Astrocyte (in vitro differentiated cells and primary cell): Measurements from ENCODE around the gene FOXA2. TPM values are rescaled to one million over a fixed set of nuclear protein-coding genes. Genes with fewer than 3 reads are reported as not detected.

Source experiments
- DNase-seq: peaks from one replicate; pipeline ENCODE4 v3.0.0-alpha.2; 2010; ENCODE audit warnings: low read depth
- FAIRE-seq: peaks from 2 replicates; lab custom pipeline; 2011; peaks lifted over from hg19 to GRCh38; lab: Jason Lieb, UNC
- H2AFZ ChIP-seq: 2 replicates; pipeline ENCODE4 v1.6.0; 2012; ENCODE audit warnings: low read depth, low read length, inconsistent platforms
- H3K27ac ChIP-seq: 2 replicates; pipeline ENCODE4 v1.5.1; 2011; ENCODE audit warnings: low read depth, low read length, inconsistent platforms
- H3K27me3 ChIP-seq: 2 replicates; pipeline ENCODE4 v1.6.0; 2011; ENCODE audit warnings: low read length, inconsistent platforms; ENCODE audit not compliant: insufficient read depth
- H3K36me3 ChIP-seq: 2 replicates; pipeline ENCODE4 v1.5.1; 2011; ENCODE audit warnings: low read length, inconsistent platforms; ENCODE audit not compliant: insufficient read depth
- H3K4me1 ChIP-seq: 2 replicates; pipeline ENCODE4 v1.5.1; 2011; ENCODE audit warnings: low read length, inconsistent platforms; ENCODE audit not compliant: insufficient read depth
- H3K4me2 ChIP-seq: 2 replicates; pipeline ENCODE4 v1.6.0; 2012; ENCODE audit warnings: low read length, inconsistent platforms
- H3K4me3 ChIP-seq: 2 replicates; pipeline ENCODE4 v1.5.1; 2011; ENCODE audit warnings: low read depth, mild to moderate bottlenecking, low read length, inconsistent platforms; ENCODE audit not compliant: insufficient read depth
- H3K79me2 ChIP-seq: 2 replicates; pipeline ENCODE4 v1.6.0; 2012; ENCODE audit warnings: mild to moderate bottlenecking, low read length, inconsistent platforms; ENCODE audit not compliant: insufficient read depth
- H3K9ac ChIP-seq: 2 replicates; pipeline ENCODE4 v1.6.0; 2012; ENCODE audit warnings: mild to moderate bottlenecking, low read length, inconsistent platforms
- H3K9me3 ChIP-seq: 2 replicates; pipeline ENCODE4 v1.5.1; 2012; ENCODE audit warnings: low read depth, mild to moderate bottlenecking, low read length, inconsistent platforms; ENCODE audit not compliant: insufficient read depth
- H4K20me1 ChIP-seq: 2 replicates; pipeline ENCODE4 v1.6.0; 2012; ENCODE audit warnings: low read length, inconsistent platforms; ENCODE audit not compliant: insufficient read depth
- H3K27ac Mint-ChIP-seq: one replicate; pipeline ENCODE4 v1.8.0; 2021; ENCODE audit warnings: mild to moderate bottlenecking, mixed read lengths; ENCODE audit not compliant: unreplicated experiment
- H3K27me3 Mint-ChIP-seq: one replicate; pipeline ENCODE4 v1.8.0; 2021; ENCODE audit warnings: low read depth, mixed read lengths; ENCODE audit not compliant: unreplicated experiment
- H3K36me3 Mint-ChIP-seq: one replicate; pipeline ENCODE4 v1.8.0; 2021; ENCODE audit warnings: low read depth, mixed read lengths; ENCODE audit not compliant: unreplicated experiment
- H3K4me1 Mint-ChIP-seq: one replicate; pipeline ENCODE4 v1.8.0; 2021; ENCODE audit warnings: low read depth, mixed read lengths; ENCODE audit not compliant: unreplicated experiment
- H3K4me3 Mint-ChIP-seq: one replicate; pipeline ENCODE4 v1.8.0; 2021; ENCODE audit warnings: mild to moderate bottlenecking, moderate library complexity, mixed read lengths; ENCODE audit not compliant: unreplicated experiment
- H3K9me3 Mint-ChIP-seq: one replicate; pipeline ENCODE4 v1.8.0; 2021; ENCODE audit warnings: mild to moderate bottlenecking, mixed read lengths; ENCODE audit not compliant: unreplicated experiment
- EZH2 ChIP-seq: IDR thresholded peaks from 2 replicates; pipeline ENCODE4 v1.6.1; 2012; ENCODE audit warnings: mild to moderate bottlenecking, low read length, inconsistent platforms; ENCODE audit not compliant: insufficient read depth
- total RNA-seq: library from RNA; stranded (reverse); gene quantifications from 2 replicates; pipeline ENCODE4 v1.2.1, GENCODE V29; 2021
- TF ChIP-seq, protein P1 (sequence below): IDR thresholded peaks from 2 replicates; pipeline ENCODE4 v1.5.1; 2011; ENCODE audit warnings: low read depth, mild to moderate bottlenecking, inconsistent platforms, low read length, moderate library complexity; ENCODE audit not compliant: insufficient read depth

Gene FOXA2
- total RNA-seq, 1 donor from 2014 or later, result not detected

DNA sequence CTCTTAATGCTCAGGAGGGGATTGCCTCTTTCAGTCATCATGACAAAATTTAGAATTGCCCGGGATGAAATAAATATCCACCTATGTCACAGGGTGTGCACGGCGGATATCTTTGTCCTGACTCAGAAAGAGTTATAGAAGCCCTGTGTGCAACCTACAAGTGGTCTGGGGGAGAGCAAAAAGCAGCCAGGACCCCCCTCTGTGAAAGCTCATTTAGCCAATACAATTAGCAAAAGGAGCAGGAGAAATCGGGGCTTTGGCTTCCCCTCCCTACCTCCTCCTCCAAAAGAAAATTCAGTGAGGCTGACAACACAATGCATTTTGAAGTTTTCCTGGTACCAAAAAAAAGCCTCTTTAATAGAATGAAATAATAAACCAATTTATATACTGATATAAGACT is 21.8 kb downstream of the FOXA2 start:
- Mint-ChIP-seq H3K4me3 (no peak overlapping the region), H3K27me3 (peaks cover 98% of the 10 kb centered on the region), H3K36me3 (no peaks in the 10 kb centered on the region), H3K27ac (no peak overlapping the region), H3K4me1 (no peaks in the 10 kb centered on the region), H3K9me3 (peaks cover 8% of the 10 kb centered on the region)
- FAIRE-seq (no peak), DNase-seq (no peak)
- H3K9ac ChIP-seq, result no peak overlapping the region
- TF ChIP-seq, protein P1, sequence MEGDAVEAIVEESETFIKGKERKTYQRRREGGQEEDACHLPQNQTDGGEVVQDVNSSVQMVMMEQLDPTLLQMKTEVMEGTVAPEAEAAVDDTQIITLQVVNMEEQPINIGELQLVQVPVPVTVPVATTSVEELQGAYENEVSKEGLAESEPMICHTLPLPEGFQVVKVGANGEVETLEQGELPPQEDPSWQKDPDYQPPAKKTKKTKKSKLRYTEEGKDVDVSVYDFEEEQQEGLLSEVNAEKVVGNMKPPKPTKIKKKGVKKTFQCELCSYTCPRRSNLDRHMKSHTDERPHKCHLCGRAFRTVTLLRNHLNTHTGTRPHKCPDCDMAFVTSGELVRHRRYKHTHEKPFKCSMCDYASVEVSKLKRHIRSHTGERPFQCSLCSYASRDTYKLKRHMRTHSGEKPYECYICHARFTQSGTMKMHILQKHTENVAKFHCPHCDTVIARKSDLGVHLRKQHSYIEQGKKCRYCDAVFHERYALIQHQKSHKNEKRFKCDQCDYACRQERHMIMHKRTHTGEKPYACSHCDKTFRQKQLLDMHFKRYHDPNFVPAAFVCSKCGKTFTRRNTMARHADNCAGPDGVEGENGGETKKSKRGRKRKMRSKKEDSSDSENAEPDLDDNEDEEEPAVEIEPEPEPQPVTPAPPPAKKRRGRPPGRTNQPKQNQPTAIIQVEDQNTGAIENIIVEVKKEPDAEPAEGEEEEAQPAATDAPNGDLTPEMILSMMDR, result no peak
- TF ChIP-seq EZH2, result no peak
- no peaks in the 10 kb centered on the region for H4K20me1 ChIP-seq
- H2AFZ ChIP-seq, result no peak overlapping the region
- no peaks in the 10 kb centered on the region for H3K4me1 ChIP-seq
- H3K9me3 ChIP-seq, result no peaks in the 10 kb centered on the region
- H3K4me3 ChIP-seq, result no peak overlapping the region
- no peak overlapping the region for H3K4me2 ChIP-seq
- H3K27me3 ChIP-seq, result peaks cover 31% of the 10 kb centered on the region
- H3K27ac ChIP-seq, result no peak overlapping the region
- no peaks in the 10 kb centered on the region for H3K79me2 ChIP-seq
- H3K36me3 ChIP-seq, result no peaks in the 10 kb centered on the region

DNA sequence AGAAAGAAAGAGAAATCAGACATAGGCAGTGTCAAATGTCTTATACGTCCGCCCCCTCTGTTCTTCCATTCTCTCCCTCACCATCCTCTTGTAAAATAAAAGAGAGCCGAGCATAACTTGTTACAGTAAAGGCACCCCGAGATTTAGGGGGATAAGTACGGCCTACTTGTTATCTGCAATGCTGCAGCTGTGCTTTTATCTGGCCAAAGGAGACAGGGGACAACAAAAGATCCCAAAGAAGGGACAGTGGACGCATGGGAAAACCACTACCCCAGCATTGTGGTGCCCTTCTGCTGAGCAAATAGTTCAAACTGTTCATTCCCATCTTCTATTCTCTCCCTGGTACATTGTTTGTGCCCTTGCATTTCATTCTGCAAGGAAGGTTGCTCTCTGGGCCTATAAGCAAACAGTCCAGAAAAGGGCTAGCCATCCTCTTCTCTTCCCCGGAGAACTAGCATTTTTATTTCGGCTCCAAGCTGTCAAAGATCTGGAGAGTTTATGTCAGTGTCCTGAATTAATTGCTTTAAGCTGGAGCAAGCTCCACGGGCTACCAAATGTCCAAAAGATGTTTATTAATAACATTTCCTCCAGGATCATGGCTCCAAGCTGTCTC is 22.3 kb downstream of the FOXA2 start:
- no peaks in the 10 kb centered on the region for H3K36me3 Mint-ChIP-seq
- TF ChIP-seq EZH2, result no peak
- TF ChIP-seq, protein P1, result no peak
- Histone ChIP-seq H3K9ac (no peak overlapping the region), H3K4me2 (no peak overlapping the region), H4K20me1 (no peaks in the 10 kb centered on the region), H3K4me1 (no peaks in the 10 kb centered on the region), H3K4me3 (no peak overlapping the region), H3K36me3 (no peaks in the 10 kb centered on the region), H3K79me2 (no peaks in the 10 kb centered on the region), H3K9me3 (no peaks in the 10 kb centered on the region), H3K27me3 (peaks cover 27% of the 10 kb centered on the region), H3K27ac (no peak overlapping the region), H2AFZ (no peak overlapping the region)
- H3K27ac Mint-ChIP-seq, result no peak overlapping the region
- no peaks in the 10 kb centered on the region for H3K4me1 Mint-ChIP-seq
- H3K4me3 Mint-ChIP-seq, result no peak overlapping the region
- peaks cover 8% of the 10 kb centered on the region for H3K9me3 Mint-ChIP-seq
- peaks cover 98% of the 10 kb centered on the region for H3K27me3 Mint-ChIP-seq
- FAIRE-seq (no peak), DNase-seq (no peak)

DNA sequence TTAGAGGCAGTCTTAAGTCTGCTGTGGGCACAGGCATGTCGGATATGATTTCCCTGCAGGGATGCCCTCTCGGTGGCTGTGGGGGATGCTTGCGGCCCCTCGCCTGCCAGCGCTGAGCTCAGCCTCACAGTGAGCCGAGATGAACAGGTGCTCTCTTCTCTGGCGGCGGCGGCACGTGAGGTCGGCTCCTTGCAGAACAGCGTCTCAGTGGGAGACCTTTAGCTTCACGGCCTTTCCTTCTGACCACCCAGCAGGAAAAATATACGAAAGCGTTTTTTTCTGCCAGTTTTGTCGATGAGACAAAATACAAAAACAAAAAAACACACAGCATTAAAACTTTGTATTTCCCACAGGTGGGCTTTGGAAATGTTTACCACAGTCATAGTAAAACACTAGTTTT is 23.6 kb downstream of the FOXA2 start:
- H3K4me1 ChIP-seq, result no peaks in the 10 kb centered on the region
- peaks cover 19% of the 10 kb centered on the region for H3K27me3 ChIP-seq
- no peak overlapping the region for H3K4me2 ChIP-seq
- peaks cover 97% of the 10 kb centered on the region for H3K27me3 Mint-ChIP-seq
- H3K9ac ChIP-seq, result no peak overlapping the region
- no peaks in the 10 kb centered on the region for H3K36me3 Mint-ChIP-seq
- H3K4me1 Mint-ChIP-seq, result no peaks in the 10 kb centered on the region
- DNase-seq, result no peak
- H3K4me3 Mint-ChIP-seq, result no peak overlapping the region
- H4K20me1 ChIP-seq, result no peaks in the 10 kb centered on the region
- no peak overlapping the region for H3K27ac Mint-ChIP-seq
- no peak overlapping the region for H3K4me3 ChIP-seq
- H3K79me2 ChIP-seq, result no peaks in the 10 kb centered on the region
- no peak overlapping the region for H3K27ac ChIP-seq
- no peaks in the 10 kb centered on the region for H3K36me3 ChIP-seq
- H3K9me3 ChIP-seq, result no peaks in the 10 kb centered on the region
- TF ChIP-seq, protein P1, result no peak
- no peak for TF ChIP-seq EZH2
- no peak overlapping the region for H2AFZ ChIP-seq
- peaks cover 8% of the 10 kb centered on the region for H3K9me3 Mint-ChIP-seq
- FAIRE-seq, result no peak
